NCI-H774 (cell line): Measurements from ENCODE around the gene CEP85L.
A peak's percentile ranks its signal among the peaks of the same experiment; 100 is the strongest.

Source experiments
- DNase-seq: peaks from one replicate; lab custom pipeline; 2025; lab: John Stamatoyannopoulos, UW

Gene CEP85L

GRCh38 chr6:118536478-118536877 lies 114.9 kb downstream of the CEP85L start:
- DNase-seq: no peak

GRCh38 chr6:118535176-118535844 lies 116.1 kb downstream of the CEP85L start:
- DNase-seq: no peak

- DNase-seq: no peak
These were observed 120.4 kb downstream of the CEP85L start for GRCh38 chr6:118530942-118531341.

DNA sequence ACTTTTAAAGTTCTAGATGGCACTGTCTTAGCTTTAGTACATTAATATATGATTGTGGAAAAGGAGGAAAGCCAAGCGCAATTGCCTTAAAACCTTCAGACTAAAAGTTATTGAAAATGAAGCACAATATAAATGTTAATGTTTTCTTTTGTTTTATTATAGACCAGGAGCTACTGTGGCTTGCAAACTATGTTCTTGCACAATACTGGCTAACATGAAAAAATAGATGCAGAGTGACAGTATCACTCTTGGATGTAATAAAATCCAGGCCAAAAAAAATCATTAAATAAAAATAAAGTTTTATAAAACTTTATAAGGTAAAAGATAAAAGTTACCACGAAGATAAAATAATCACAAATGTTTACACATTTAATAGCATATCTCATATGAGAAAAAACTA lies 121.6 kb downstream of the CEP85L start:
- DNase-seq: no peak

DNA sequence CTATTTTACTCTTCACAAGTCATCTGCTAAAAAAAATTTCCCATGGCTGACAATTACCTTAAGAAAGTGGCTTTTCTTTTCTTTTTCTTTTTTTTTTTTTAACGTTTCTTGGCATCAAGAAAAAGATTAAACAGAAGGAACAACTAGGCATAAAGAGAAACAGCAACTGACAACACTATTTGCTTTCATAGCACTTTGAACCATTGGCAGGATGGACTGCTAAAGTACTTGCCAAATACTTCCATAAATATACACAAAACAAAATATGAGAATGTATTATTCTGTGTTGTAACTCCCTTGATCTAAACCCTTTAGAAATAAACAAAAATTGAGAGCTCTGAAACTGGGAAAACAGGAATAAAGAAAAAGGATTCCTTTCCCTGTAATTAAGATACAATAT lies 123.3 kb downstream of the CEP85L start:
- DNase-seq: no peak

DNA sequence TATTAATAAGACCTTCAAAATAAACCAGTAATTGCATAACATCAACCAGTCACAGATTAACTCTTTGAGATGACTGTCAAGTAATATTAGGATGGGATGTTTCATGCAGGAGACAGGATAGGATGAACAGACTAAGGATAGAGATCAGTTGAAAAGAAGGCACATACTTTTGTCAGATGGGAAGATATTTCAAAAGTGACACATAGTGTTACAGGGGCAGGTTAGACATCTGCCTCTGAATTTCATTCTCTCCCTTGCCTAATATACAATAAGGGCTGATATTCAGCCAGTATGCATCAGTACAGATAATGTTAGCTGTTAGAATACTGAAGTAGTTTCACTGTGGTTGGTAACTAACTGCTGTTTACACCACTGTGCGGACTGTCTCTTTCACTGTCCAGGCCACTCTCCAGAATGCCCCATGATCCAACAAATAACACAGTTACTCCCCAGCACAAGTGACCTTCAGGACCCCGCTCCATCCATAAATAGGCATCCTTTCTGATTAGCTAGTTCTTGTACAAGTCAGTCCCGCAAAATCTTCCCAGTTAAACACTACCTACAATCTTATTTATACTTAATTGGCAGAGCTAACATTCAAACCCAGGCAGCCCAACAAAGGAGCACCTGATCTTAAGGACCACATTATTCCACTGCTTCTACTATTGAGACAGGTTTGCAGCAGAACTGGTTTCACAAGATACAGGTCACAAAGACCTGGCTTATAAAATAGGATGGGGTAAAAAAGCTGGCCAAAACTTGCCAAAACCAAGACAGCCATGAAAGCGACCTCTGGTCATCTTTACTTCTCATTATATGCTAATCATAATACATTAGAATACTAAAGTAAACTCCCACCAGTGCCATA lies 125.2 kb downstream of the CEP85L start:
- DNase-seq: no peak

DNA sequence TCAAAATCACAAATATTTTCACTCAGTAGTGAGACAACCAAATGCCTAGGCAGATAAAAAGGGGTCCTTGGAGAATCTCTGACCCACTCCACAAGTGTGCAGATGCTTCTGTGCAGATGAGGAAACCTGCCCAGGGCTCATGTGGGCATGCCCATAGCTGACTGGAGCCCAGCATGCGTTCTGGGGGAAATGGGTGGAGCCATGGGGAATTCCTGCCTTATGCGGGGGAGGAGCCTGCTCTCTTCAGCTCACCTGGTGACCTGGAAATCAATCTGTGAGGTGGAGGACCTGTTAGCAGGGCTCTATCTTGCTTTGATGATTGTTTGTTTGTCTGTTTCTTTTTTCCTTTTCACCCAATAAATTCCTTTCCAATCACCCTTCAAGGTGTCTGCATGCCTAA lies 126.7 kb downstream of the CEP85L start:
- no peak for DNase-seq

DNA sequence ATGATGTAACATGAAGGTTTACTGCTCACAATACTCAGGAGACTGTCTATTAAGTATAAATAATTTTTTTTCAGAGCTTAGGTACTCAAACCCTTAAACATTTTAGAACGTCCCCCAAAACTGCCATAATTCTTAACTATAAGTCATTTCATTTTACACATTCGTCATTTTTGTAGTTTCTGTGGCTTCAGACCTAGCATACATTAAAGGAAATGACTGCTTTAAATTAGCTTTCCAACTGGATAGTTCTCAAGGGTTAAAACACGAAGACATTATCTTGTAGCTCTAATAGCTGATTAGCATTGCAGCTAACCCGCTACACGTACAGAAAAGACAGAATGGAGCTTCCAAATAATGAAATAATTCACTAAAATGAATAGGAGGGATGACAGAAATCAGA lies 128.2 kb downstream of the CEP85L start:
- no peak for DNase-seq

DNA sequence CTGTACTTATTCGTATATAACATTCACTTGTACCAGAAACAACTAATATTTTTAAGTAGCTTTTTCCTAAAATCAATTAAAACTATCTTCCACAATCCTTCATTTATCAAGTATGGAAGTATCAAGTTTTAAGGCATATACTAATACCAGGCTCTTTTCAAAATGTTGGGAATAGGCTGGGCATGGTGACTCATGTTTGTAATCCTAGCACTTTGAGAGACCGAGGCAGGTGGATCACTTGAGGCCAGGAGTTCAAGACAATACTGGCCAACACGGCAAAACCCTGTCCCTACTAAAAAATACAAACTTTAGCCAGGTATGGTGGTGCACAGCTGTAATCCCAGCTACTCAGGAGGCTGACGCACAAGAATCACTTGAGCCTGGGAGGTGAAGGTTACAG lies 129.0 kb downstream of the CEP85L start:
- DNase-seq: no peak

DNA sequence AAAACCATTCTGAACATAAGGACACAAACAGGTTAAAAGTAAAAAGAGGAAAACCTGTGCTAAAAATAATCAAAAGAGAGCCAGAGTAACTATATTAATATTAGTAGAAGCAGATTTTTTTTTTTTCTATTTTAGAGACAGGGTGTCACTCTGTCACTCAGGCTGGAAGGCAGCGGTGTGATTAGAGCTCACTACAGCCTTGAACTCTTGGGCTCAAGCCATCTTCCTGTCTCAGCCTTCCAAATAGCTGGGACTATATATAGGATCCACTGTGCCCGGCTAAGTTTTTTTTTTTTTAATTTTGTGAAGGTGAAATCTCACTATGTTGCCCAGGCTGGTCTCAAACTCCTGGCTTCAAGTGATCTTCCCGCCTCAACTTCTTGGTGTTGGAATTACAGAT lies 136.7 kb downstream of the CEP85L start:
- DNase-seq: no peak

- DNase-seq: no peak
These were observed 139.3 kb downstream of the CEP85L start for GRCh38 chr6:118511930-118512715.

GRCh38 chr6:118509009-118509617 lies 142.3 kb downstream of the CEP85L start:
- DNase-seq: peak; percentile 56

DNA sequence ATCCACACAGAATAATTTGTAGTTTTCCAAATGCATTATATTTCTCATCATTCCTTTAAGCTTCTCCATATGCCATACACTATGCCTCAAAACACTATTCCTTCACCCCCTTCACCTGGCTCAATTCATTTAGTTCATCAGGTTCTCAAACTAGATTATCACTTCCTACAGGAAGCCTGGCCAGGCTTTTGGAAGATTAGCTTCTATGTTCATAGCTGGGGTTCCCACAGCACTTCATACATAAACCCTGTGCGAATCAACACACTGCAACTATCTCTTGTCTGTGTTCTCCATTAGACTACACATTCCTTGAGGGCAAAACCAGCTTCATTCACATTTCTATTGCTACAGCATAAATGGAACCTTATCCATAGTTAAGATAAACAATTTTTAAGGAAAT lies 143.8 kb downstream of the CEP85L start:
- no peak for DNase-seq

DNA sequence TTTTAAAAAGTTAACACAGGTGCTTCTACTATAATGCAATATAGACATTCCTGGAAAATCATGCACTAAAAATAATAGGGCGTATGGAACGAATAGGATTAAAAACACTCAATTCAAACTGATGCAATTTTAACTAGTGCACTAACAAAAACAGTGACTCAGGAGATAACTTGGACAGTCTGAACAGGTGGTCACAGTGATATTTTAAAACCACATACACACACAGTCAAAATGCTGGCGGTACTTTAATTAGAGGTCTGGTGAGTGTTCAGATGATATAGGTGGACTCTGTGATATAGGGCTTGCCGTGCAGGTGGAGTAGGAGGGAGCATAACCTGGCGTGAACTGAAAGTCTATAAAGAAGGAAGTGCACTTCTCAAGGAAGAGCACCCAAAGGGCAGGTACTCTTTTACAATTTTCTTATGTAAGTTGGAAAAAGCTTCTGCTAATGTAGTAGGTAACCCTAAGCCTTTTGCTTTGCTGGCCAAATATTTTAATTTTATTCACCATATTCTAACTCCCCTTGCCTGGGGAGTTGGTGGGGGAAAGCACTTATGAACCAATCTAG lies 145.2 kb downstream of the CEP85L start:
- no peak for DNase-seq

DNA sequence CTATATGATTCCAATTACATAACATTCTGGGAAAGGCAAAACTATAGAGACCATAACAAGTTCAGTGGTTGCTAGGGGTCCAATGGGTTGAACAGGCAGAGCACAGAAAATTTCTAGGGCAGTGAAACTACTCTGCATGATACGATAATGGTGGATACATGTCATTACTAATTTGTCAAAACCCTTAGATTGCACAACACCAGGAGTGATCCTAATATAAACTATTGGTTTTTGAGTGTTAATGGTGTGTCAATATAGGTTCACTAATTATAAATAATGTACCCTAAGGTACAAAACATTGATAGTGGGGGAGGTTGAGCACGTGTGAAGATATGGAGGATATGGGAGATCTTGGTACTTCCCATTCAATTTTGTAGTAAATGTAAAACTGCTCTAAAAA lies 145.7 kb downstream of the CEP85L start:
- DNase-seq: no peak

GRCh38 chr6:118504611-118505010 lies 146.8 kb downstream of the CEP85L start:
- DNase-seq: no peak

DNA sequence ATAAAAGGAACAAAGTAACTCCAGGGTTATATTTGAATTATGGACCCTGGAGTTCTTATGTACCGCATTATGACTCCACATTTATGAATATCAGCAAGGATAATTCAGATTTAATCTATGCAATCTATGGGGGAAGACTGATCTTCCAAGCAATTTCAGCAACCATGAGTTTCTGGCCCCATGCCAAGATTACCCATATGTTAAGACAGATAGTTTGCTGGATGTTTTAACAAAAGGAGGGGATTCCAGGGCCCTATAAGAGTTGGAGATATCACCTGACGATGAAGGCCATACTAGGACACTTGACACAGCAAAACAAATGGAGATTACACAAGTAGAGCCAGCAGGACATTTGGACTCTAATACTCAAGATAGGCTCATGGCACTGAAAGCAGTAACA lies 149.2 kb downstream of the CEP85L start:
- DNase-seq: no peak

- no peak for DNase-seq
These were observed 149.6 kb downstream of the CEP85L start for GRCh38 chr6:118501765-118502164.

DNA sequence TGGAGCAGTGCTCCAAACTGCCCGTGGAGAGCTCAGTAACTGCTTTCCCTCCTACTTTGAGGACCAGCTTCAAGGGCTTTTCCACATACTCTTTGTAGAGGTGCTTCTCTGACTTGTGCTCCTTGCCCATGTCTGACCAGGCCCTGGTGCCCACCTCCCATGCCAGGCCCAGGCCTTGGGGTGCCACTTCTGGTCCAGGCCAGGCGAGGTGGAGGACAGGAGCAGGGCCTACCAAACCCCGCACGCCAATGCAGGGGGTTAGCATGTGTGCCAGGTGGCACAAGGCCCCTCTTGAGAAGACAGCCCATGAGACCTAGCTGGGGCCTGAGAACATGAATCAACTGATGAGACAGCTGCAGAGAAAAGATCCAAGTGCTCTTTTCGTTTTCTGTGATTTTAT lies 150.3 kb downstream of the CEP85L start:
- no peak for DNase-seq

DNA sequence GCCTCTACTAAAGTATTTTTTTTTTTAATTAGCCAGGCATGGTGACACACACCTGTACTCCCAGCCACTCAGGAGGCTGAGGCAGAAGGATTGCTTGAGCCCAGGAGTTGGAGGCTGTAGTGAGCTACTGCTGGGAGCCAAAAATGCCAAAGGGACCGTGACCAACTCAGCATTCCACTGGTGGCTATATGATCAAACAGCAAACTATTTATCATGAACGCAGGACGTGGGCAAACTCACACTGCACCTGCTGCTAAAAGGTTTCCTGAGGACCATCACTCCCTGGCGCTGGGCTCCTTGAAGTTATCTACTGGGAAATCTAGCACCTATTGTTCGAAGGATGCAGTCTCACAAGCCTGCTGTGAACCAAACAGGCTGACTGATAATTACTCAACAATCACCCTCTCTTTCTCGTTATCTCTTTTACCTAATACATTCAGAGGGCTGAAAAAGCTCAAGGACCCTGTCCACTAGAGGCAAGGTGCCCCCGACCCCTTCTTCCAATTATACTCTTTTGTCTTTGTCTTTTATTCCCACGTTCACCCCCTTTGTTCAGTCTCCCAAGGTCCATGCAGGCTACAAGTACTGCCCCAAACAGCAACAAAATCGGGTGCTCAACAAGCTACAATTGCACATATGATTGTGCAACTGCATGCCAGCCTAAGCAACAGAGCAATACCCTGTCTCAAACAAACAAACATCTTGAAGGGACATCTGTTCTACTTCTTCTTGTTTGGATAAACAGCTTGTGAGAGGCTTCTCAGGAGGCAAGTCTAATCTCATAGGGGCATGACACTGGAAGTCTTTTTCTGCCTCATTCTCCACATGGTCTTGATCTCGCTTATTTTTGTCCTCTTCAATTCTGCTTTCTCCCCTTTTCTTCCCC lies 151.0 kb downstream of the CEP85L start:
- DNase-seq: no peak
